Glutamatergic neuron (in vitro differentiated cells): ENCODE measurements around the gene NKX3-2. TPM values are rescaled to one million over a fixed set of nuclear protein-coding genes. Genes with fewer than 3 reads are reported as not detected.

ENCODE experiments used
- DNase-seq: peaks from one replicate; pipeline ENCODE4 v3.0.0; 2022
- H3K27ac Mint-ChIP-seq: one replicate; pipeline ENCODE4 v1.8.0; 2020; ENCODE audit warnings: mild to moderate bottlenecking, mixed read lengths, inconsistent platforms; ENCODE audit not compliant: unreplicated experiment
- H3K27me3 Mint-ChIP-seq: one replicate; pipeline ENCODE4 v1.8.0; 2020; ENCODE audit warnings: mild to moderate bottlenecking, moderate library complexity, mixed read lengths, inconsistent platforms; ENCODE audit not compliant: unreplicated experiment
- H3K36me3 Mint-ChIP-seq: one replicate; pipeline ENCODE4 v1.8.0; 2020; ENCODE audit warnings: mild to moderate bottlenecking, mixed read lengths, inconsistent platforms; ENCODE audit not compliant: unreplicated experiment
- H3K4me1 Mint-ChIP-seq: one replicate; pipeline ENCODE4 v1.8.0; 2020; ENCODE audit warnings: mild to moderate bottlenecking, low read depth, mixed read lengths, inconsistent platforms; ENCODE audit not compliant: unreplicated experiment
- H3K4me3 Mint-ChIP-seq: one replicate; pipeline ENCODE4 v1.8.0; 2020; ENCODE audit warnings: mild to moderate bottlenecking, mixed read lengths, inconsistent platforms; ENCODE audit not compliant: unreplicated experiment
- H3K9me3 Mint-ChIP-seq: one replicate; pipeline ENCODE4 v1.8.0; 2020; ENCODE audit warnings: mild to moderate bottlenecking, moderate library complexity, mixed read lengths, inconsistent platforms; ENCODE audit not compliant: unreplicated experiment
- total RNA-seq: library from RNA; stranded (reverse); fragmentation: NEBNext Ultra II Directional; extraction: Animal tissue kit (Norgen Biotek cat#: 25700); gene quantifications from one replicate; pipeline ENCODE4 v1.2.1, GENCODE V29; 2021; ENCODE audit not compliant: unreplicated experiment
- TF ChIP-seq, protein P1 (sequence below): fragments of 200-600 bp; sonication (generic); IDR thresholded peaks from one replicate; pipeline ENCODE4 v1.5.0; 2021; ENCODE audit not compliant: partially characterized antibody, unreplicated experiment

NKX3-2 gene
- total RNA-seq, 1 donor from 2014 or later = 0.25 TPM

DNA sequence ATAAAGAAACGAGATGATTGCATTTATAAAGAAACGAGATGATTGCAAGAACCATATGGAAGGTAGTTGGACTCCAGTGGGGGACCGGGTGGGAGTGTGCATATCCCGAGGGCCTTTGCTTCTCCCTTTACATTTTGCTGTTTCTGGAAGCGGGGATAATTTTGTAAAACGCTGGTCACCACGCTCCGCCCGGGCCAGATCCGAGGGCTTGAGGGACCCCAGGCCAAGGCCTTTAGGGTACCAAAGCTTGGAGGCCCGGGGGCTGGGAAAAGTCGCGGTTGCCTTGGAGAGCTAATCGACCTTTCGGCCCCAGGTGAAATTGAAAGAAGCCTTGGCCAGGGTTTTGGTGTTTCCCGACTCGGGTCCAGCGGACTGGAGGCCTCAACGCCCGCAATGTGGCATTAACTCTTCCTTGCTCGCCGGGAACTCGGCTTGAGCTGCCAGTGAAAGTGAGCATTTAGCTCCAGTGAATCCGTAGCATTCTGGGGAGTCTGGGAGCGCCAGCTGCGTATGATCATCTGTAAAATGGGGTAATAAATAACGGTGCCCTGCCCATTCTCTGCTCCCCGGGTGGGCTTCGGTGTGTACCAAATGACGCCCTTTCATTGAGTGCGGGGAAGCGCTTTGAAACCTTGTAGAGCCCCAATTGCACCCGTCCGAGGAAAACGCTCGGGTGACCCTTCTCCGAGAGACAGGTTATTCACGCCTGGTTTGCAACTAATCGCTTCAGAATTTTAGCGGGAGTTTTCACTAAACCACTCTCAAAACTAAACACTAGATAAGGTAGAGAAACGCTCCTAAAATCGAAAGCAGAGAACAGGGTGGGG lies 4.5 kb downstream of the NKX3-2 start:
- TF ChIP-seq, protein P1, sequence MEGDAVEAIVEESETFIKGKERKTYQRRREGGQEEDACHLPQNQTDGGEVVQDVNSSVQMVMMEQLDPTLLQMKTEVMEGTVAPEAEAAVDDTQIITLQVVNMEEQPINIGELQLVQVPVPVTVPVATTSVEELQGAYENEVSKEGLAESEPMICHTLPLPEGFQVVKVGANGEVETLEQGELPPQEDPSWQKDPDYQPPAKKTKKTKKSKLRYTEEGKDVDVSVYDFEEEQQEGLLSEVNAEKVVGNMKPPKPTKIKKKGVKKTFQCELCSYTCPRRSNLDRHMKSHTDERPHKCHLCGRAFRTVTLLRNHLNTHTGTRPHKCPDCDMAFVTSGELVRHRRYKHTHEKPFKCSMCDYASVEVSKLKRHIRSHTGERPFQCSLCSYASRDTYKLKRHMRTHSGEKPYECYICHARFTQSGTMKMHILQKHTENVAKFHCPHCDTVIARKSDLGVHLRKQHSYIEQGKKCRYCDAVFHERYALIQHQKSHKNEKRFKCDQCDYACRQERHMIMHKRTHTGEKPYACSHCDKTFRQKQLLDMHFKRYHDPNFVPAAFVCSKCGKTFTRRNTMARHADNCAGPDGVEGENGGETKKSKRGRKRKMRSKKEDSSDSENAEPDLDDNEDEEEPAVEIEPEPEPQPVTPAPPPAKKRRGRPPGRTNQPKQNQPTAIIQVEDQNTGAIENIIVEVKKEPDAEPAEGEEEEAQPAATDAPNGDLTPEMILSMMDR = no peak
- no peaks in the 10 kb centered on the region for H3K4me1 Mint-ChIP-seq
- H3K27ac Mint-ChIP-seq = no peak overlapping the region
- no peak for DNase-seq
- H3K36me3 Mint-ChIP-seq = no peaks in the 10 kb centered on the region
- H3K9me3 Mint-ChIP-seq = peaks cover 11% of the 10 kb centered on the region
- H3K27me3 Mint-ChIP-seq = peaks cover 31% of the 10 kb centered on the region
- no peak overlapping the region for H3K4me3 Mint-ChIP-seq

DNA sequence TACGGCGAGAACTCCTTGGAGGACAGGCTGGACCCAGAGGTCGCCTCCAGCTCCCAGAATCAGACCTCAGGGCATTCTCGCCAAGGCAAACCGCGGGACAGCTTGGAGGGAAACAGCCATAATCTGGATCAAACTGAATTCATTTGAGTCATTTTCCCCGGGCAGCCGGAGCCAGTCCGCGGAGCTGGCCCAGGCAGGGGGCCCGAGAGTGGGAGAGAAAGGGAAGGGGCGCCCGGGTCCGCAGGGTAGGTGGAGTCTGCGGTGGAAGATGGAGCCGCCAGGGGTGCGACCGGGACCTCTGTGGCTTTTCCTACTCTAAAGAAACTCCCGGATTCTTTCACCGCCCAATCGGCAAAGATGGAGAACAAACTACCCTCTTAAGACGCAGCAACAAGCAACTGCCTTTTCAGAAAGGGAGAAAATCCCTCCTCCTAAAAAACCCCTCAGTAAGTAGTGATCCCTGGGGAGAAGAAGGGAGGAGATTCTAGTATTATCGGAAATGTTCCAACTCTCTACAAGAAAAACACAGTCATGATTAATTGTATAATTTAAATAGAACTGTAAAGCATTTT lies 5.2 kb downstream of the NKX3-2 start:
- TF ChIP-seq, protein P1 = no peak
- Mint-ChIP-seq H3K4me1 (no peaks in the 10 kb centered on the region), H3K36me3 (no peaks in the 10 kb centered on the region), H3K27ac (no peak overlapping the region), H3K9me3 (peaks cover 11% of the 10 kb centered on the region), H3K4me3 (no peak overlapping the region), H3K27me3 (peaks cover 34% of the 10 kb centered on the region)
- no peak for DNase-seq

DNA sequence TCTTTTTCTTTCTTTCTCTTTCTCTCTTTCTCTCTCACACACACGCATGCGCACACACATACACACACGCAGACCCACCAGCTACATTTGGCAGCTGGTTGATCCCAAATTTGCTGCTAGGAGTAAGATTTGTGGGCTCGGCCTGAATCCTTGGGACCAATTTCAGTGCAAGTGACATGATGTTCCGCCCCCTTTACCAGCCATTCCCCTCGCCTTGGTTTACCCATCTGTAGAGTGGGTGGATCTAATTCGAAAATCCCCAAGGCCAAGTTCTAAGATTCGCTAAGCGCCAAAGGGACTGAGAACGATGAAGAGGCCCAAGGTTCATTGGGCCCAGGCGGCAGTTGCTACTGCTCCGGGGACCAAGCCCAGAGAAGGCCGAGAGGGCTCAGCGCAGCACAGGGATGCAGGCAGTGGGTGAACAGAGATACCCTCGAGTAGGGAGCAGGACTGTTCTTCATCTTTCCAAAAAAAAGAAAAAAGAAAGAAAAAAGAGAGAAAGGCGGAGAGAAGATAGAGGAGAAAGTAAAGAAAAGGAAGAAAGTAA lies 5.8 kb downstream of the NKX3-2 start:
- no peak overlapping the region for H3K4me3 Mint-ChIP-seq
- H3K36me3 Mint-ChIP-seq = no peaks in the 10 kb centered on the region

DNA sequence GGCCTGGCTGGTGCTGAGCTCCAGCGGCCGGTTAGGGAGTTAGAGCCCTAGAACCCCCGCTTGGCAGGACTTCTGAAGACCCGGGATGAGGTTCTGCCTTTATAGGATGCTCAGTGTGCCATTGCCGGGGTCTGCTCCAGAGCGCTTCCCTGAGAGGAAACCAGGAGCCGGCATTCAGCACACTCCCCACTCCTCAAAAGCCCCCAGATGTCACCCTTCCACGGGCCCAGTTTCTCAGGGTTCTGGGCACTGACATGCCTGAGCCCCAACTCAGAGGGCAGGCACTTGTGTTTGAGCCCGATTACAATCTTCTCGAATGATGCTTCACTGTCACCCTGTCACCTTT lies 6.5 kb downstream of the NKX3-2 start:
- H3K27me3 Mint-ChIP-seq = peaks cover 38% of the 10 kb centered on the region
- no peak overlapping the region for H3K27ac Mint-ChIP-seq
- no peak overlapping the region for H3K4me3 Mint-ChIP-seq
- DNase-seq = no peak
- TF ChIP-seq, protein P1 = no peak
- H3K9me3 Mint-ChIP-seq = peaks cover 9% of the 10 kb centered on the region
- no peaks in the 10 kb centered on the region for H3K36me3 Mint-ChIP-seq
- H3K4me1 Mint-ChIP-seq = no peaks in the 10 kb centered on the region

More for the DNA sequence above, 5.8 kb downstream of the NKX3-2 start:
- Mint-ChIP-seq H3K27me3 (peaks cover 39% of the 10 kb centered on the region), H3K9me3 (peaks cover 11% of the 10 kb centered on the region), H3K27ac (no peak overlapping the region), H3K4me1 (no peaks in the 10 kb centered on the region)
- TF ChIP-seq, protein P1 = no peak
- DNase-seq = no peak
